HG02642 (cell line): ENCODE measurements around the gene ZNF471.

Experiments used
- ATAC-seq: cut with Tn5 transposase; IDR thresholded peaks from one replicate; pipeline ENCODE4 v1.9.1; 2021; ENCODE audit warnings: mild to moderate bottlenecking; ENCODE audit not compliant: unreplicated experiment, poor library complexity

The ZNF471 gene

GRCh38 chr19:56572589-56572988, 64.9 kb downstream of the ZNF471 start:
- no peak for ATAC-seq

DNA sequence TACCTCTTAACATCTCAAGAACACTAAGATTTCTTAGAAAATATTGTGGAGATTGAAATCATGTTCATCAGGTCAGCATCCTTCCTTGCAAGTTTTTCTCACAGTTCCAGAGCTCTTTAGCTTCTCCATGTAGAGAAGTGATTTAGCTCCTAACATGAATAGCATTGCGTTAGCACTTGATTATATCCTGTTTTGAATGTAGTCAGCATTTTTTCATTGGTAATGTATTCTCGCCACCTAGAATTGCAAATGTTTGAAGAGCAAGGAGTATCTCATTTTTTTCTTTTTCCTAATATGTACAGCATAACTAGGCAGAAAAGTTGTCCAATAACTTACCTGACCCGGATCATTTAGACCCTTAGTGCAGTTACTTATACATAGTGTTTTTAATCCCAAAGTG, 66.3 kb downstream of the ZNF471 start:
- no peak for ATAC-seq

- ATAC-seq: no peak
Measured at GRCh38 chr19:56577719-56578602, 70.3 kb downstream of the ZNF471 start.
